ENCODE data around the gene PEX10.

- TF ChIP-seq CTCF (IDR thresholded peaks at IDR 0.05; ENCODE audit: poor library complexity, severe bottlenecking): no peak
- TF ChIP-seq EZH2 (IDR thresholded peaks at IDR 0.05; ENCODE audit: borderline replicate concordance, insufficient read depth, low read length, poor library complexity, severe bottlenecking): no peak
- TF ChIP-seq MXI1 (conservative IDR thresholded peaks at IDR 0.05; ENCODE audit: poor library complexity, severe bottlenecking): no peak
- TF ChIP-seq POLR2AphosphoS5 (IDR thresholded peaks at IDR 0.05): no peak
- TF ChIP-seq EP300 (conservative IDR thresholded peaks at IDR 0.05; ENCODE audit: poor library complexity, severe bottlenecking): no peak
- no peak for TF ChIP-seq TAF1 (IDR thresholded peaks at IDR 0.05; ENCODE audit: low read depth)
- no peak for TF ChIP-seq REST (IDR thresholded peaks at IDR 0.05; ENCODE audit: borderline replicate concordance)
- no peak for TF ChIP-seq SMC3 (conservative IDR thresholded peaks at IDR 0.05; ENCODE audit: poor library complexity)
These were observed 4.0 kb upstream of the PEX10 start for GRCh38 chr1:2416403-2416802.

All from neural cell (in vitro differentiated cells).